CD4-positive, alpha-beta T cell treated with Interleukin-17A for 1 hour (primary cell): Measurements from ENCODE around the gene ZFPL1.
A peak's percentile ranks its signal among the peaks of the same experiment; 100 is the strongest.
"Not testable (repeated sequence)": the region's sequence is repeated elsewhere in the genome, so short reads cannot be mapped to it uniquely, and the experiment has no call there.

Source experiments
- DNase-seq: peaks from one replicate; pipeline ENCODE4 v3.0.0-alpha.2; 2020

Gene ZFPL1

DNA sequence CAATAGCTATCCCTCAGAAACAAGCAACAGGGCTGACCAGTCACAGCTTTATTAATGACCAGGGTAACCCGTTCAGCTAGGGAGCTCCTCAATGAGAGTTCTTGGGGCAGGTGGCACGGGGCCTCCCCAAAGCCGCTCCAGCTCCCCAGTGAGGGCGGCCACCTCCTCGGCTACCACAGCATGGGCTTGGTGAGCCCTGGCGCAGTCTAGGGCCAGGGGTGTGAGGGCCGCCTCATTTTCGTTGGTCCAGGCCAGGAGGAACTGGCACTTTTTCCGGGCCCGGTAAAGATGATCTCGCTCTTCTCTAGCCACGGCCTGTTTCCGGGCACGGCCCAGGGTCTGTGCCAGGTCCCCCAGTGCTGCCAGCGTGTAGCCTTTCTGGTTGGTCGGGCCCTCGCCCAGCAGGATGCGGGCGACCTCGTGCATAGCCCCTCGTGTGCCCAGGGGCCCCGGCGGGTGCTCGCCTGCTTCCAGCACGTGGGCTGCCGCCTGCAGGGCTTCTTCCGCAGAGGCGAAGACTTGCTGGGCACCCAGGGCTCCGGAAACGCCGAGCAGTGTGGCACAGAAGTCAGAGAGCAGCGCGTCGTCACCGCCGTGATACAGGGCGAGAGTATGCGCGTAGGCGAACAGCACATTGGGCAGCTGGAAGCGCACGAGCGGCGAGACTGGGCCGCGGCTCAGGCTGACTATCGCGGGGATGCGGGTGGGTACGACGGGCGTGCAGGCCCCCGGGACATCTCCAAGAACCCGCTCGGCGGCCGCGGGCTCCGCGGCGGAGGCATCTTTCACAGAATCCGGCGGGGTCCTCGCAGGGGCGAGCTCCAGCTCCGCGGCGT, 32.6 kb downstream of the ZFPL1 start:
- peak; percentile 74 for DNase-seq

DNA sequence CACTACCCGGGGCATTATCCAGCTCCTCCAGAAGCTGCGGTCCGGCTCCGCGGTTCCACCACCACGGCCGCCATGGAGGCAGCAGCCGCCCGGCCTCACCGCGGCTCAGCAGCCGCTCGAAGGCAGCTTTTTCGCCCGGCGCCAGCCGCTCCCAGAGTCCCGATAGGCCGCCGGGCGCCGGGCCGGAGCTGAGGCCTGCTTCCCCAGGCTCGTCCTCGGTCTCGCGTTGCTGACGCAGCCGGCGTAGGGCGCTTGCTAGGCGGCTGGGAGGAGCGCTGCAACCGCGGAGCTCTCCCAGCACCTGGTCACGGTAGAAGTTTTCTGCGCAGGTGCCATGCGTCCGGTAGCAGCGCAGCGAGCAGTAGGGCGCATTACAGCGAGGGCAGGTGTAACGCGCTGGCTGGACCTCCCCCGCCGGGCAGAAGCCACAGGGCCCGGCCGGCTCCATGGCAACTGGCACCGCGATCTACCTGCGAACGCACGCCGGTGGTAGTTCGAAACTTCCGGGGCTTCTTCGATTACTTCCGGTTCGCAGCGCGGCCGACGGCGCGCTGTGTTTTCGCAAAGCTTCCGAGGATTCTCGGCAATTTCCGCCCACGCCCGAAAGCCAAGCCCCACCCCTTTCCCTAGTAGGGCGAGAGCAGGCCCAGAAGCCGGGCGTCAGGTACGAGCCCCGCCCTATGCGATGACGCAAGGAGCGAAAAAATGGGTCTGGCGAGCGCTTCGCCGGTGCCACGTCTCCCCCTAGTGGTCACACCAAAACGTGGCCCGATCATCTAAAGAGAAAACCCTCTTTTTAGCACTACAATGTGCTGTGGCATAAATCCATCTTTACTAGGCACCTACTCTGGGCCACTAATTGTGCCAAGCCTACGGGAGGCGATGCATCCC, 33.4 kb downstream of the ZFPL1 start, which contains the start of gene ZNHIT2:
ZNHIT2 (minus strand) TSS at position 496 of the 891 bp plus-strand sequence; CDS start at position 448, 48 bp downstream.
- peak; percentile 100 for DNase-seq

DNA sequence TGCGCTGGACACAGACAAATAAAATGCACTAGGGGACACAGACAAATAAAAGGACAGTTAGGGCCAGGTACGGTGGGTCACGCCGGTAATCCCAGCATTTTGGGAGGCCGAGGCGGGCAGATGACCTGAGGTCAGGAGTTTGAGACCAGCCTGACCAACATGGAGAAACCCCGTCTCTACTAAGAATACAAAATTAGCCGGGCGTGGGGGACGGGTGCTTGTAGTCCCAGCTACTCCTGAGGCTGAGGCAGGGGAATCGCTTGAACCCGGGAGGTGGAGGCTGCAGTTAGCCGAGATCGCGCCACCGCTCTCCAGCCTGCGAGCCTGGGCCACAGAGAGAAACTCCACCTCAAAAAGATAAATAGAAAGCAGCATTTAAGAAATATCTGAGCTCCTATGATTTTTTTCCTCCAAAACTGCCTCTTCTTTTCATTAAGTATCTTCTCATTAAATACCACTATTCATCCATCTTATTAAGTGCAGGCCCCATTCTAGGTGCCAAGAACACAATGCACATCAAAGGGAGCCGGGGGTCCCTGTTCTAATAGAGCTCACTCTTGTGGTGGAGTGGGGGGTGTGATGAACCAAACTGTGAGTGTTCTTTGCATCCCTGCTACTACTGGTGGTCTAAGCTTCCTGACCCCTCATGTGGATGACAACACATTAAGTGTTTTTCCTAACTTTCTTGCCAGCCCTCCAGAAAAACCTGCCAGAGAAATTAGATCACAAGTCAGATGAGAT, 34.2 kb downstream of the ZFPL1 start:
- DNase-seq = no peak

DNA sequence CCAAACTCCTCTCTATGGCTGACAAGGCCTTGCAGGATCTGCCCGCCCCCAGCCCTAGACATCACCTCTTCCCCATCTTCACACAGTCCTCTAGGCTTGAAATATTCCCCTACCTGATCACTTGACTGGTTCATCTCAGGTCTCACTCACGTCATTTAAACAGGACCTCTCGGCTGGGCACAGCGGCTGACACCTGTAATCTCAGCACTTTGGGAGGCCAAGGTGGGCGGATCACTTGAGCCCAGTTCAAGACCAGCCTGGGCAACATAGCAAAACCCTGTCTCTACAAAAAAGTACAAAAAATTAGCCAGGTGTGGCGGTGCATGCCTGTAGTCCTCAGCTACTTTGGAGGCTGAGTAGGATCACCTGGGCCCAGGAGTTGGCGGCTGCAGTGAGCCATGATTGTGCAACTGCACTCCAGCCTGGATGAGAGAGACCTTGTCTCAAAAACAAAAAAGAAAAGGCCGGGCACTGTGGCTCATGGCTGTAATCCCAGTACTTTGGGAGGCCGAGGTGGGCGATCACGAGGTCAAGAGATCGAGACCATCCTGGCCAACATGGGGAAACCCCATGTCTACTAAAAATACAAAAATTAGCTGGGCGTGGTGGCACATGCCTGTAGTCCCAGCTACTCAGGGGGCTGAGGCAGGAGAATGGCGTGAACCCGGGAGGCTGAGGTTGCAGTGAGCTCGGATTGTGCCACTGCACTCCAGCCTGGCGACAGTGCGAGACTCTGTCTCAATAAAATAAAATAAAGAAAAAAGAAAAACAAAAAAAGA, 35.1 kb downstream of the ZFPL1 start:
- not testable (repeated sequence) for DNase-seq

DNA sequence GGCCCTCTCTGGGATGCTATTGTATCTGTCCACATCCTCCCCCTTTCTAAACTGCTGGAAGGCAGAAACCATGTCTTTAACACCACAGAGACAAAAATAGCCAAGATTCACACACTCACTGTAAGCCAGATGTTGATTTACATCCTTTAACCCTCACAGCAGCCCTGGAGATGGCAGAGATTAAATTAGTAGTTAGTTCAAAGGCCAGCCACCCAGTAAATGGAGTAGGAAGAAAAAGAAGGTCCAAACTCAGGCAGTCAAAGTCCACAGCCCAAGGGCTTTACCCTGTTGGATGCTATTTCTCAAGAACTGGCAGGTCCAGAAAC, 35.6 kb downstream of the ZFPL1 start:
- no peak for DNase-seq

DNA sequence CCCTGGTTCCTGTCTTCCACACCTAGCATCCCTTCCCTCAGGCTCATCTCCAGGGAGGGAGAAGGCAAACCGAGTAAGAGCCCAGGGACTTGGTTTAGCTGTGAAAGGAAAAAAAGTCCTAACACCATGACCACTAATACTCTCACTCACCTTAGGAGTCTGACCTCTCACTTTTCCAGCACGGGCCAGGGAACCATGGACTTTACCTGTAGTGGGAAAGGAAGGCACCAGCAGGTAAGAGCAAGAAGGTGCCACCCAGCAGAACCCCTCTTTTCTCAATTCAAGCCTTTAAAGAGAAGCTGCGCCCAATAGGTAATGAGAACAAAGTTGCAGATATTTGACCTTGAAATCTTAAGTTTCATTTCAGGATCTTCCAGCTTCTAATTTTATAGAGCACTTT, 36.8 kb downstream of the ZFPL1 start:
- DNase-seq = no peak

DNA sequence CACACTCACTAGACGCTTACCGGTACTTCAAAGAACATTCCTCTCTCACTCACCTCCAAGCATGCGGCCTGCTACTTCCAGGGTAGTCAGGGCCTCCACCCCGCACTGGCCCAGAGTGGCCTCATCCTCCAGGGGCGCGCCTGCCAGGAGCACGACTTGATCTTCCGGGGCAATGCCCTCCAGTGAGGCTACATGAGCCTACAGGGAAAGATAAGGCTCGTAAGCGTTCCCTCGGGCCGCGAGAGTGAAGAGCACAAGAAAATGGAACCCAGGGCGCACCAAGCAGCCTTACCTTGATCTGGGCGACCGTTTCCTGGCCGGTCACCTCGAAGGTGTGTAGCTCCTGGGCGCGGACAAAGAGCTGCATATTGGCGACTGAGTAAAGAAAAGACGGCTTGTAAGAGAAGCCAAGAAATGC, 37.4 kb downstream of the ZFPL1 start:
- DNase-seq = peak; percentile 53

DNA sequence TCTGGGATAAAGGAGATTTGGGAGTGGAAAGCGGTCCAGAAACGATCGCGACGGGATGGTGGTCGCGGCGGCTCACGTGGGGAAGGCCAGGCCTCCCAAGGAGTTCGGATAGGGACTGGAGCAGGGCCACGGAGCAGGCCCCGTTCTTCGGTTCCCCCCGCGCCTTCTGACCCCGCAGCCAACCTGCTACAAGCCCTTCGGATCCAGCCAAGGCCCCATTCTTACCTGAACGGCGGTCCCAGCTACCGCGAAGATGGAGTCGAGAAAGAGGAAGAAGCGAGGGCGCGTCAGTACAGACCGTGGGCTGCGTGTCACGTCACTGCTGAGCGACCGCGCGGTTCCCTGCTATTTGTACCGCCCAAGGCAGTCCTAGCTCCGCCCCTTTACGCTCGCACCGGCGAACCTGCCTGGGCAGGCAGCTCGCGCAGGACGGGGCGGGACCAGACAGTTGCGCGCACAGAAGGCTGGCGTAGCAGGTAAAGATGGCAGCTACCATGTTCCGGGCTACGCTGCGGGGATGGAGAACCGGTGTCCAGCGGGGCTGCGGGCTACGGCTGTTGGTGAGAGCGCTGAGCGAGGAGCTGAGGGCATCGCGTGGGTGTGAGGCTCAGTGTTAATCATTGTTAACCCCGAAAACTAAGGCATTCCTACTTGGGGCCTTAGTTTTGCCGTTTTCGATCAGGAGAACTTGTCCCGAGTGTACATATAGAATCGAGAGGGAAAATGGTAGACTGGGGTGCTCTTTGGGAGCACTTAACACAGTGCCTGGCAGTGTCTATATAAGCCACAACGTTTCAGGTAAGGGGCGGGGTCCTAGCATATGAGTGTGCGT, 38.1 kb downstream of the ZFPL1 start, which contains the start of the genes FAU and MRPL49:
FAU (minus strand) TSS at position 270 of the 832 bp plus-strand sequence. CDS start 321 bp downstream, outside the sequence.
MRPL49 (plus strand) TSS at position 457 of the 832 bp plus-strand sequence; CDS start at position 483, 26 bp downstream.
- DNase-seq = peak; percentile 98

DNA sequence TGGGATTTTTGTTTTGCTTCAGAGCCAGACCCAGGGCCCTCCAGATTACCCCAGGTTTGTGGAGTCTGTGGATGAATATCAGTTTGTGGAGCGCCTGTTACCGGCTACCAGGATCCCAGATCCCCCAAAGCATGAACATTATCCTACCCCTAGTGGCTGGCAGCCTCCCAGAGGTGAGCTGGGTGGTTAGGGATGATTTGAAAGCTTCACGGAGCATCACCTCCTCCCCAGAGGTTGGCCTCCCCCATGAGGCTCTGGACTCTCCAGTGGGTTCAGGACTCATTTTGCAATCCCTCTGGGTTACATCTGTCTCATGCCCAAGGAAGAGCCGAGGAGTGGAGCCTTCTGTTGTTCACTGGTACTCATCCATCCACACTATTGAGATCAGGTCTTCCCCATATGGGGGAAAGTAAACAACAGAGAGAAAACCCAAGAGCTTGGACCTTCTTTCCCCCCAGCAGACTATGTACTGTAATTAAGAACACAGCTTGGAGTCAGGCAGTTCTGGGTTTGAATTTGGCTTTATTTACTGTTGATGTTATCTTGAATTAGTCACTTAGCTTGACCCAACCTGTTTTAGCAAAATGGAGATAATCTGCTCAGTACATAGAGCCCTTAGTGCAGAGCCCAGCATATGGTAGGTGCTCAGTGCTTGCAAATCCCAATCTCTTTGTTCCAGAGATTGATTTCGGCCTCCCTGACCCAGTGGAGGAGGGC, 40.6 kb downstream of the ZFPL1 start:
- no peak for DNase-seq

DNA sequence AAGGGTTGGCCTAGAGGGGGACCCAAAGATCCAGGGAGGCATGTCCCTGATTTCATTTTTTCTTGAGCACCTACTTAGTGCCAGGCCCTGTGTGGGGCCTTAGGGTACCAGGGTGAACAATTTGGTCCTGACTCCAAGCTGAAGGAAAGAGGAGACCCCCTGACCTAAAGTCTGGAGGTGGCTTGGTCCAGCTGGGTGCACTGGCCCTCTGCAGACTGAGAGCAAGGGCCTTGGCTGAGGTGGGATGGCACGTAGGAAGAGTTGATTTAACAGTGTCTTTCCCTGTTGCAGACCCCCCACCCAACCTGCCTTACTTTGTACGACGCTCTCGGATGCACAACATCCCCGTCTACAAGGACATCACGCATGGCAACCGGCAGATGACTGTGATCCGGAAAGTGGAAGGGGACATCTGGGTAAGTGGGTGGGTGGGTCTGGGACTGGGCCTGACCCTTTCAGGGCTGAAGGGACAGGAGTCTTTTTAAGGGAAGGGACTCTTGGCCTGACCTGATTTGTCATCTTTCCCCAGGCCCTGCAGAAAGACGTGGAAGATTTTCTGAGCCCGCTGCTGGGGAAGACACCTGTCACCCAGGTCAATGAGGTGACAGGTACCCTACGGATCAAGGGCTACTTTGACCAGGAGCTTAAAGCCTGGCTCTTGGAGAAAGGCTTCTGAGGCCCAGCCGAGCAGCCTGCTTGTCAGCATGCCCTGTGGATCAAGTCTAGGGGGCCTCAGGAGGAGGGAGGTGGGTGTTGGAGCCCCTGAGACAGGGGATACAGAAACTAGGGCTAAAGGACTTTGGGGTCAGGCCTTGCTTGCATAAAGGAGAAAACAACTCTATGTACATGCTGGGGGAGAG, 41.4 kb downstream of the ZFPL1 start:
- DNase-seq = no peak

DNA sequence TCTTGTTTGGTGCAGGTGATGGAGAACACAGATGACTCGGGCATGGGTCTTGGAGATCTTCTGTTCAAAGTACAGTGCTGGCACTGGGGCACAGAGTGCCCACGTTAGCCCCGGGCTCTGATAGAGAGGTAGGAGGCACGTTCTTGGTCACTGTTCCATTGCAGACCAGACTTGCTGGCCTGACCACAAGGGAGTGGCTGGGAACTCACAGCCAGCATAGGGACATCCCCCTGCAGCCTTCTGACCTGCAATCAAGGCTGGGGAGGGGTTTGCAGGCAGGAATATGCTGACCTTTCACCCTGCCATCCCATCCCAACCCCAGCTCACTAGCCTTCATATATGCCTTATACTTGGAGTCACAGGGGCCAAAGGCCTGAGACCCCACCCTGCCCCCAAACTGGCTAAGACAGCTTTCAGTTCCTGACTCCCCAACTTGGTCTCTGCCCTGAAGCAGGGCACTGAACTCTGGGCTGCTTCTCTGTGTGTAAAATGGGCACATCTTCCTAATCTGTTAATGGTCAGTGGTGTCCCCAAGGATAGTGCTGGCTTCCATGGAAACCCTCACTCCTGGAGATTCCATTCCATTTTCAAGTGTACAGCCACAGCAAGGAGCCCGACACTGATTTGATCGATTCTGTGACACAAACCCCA, 42.7 kb downstream of the ZFPL1 start:
- no peak for DNase-seq

DNA sequence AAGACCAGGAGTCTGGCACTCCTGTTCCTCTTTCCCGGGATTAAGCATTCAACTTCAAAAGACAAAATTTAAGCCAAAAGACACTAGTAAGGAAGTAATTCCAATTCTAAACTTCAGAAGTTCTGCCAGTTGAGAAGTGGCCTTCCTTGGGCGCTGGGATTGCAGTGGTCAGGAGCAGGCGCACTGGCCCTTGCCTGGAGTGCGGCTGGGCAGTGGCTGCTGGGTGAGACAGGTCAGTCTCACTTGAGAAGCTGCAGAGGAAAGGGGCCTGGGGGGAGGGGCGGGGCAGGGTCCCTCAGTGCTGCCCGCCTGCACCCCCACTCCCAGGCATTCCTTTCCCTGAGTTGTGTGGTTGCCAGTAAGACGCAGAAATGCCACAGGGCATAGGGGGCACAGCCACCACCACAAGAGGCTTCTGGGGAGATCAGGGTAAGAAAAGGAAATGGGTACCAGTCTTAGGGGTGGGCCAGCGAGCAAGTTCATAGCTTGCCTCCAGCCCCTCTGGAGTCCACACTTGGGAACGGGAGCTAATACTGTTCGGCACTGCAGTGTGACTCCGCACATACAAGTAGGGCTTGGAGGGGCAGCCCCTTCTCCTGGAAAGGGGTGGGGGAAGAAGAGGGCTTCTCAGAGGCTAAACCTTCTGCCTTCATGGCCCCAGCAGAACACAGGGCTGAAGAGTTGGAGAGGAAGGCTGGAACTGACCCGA, 43.6 kb downstream of the ZFPL1 start:
- no peak for DNase-seq

DNA sequence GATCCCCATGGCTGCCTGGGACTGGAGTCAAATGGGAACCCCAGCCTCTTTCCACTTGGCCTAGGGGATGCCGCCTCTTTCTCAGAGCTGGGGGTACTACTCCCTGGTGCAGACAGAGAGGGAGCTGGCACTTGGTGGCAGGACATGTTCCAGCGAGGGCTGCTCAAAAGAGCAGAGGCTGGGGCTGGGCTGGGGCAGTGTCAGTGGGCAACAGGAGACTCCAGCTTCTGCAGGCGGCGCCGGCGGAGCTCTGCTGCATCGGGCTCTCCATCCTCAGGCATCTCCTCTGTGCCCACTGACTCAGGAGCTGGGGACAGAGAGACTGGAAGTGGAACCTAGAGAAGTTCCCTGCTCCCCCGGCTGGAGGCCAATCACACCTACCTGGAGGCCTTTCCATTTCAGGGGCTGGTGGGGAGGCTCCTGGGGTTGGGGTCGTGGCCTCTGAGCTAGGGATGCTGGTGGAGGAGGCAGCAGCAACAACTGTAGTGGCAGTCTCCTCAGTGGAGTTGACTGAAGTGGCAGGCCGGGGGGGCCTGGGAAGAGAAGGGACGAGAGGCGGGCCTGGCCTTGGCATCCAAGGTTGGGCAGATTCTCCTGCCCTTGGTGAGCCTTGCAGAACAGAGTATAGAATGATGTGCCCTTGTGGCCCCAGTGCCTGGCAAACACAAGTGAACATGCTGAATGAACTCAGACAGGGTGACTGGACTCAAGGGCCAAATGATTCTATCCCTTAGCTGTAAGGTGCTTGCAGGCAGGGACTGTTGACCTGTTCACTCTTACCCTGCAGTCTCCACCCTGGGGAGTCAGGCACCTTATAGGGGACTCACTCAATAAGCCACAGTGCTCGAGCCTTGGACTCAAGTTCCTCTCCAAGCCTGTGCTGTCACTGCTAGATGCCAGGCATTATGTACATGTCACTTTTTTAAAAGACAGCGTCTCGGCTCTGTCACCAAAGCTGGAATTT, 44.4 kb downstream of the ZFPL1 start:
- DNase-seq = no peak

DNA sequence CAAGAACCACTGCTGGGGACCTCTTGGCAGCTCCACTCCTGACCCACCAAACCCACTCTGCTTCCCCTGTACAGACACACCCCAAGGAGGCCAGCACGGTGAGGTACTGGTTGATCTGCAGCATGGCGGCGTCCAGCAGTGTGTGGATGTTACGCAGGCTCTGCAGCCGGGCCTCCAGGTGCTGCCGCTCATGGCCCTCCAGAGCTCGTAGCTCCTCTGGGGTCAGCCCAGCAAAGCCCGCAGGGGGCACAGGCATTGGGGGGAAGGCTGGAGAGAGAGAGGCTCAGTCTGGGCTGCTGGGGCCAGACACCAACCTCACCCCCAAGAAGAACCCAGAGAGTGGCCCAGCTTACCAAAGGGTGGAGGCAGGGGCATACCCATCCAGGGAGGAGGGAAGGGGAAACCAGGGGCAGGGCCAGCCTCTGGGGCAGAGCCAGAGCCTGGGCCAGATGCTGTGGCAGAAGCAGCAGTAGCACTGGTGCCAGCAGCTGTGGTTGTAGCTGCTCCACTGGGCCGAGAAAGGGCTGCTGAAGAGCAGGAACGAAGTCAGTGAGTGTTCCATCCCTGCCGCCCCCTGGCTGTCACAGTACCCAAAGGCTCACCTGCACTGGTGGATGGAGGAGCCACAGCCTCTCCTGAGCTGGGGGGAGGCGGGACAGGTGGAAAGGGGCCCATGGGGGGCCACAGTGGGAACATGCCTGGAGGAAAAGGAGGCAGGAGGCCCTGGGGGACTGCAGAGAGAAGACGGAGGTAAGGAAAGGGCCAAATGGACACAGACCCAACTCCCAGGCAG, 45.8 kb downstream of the ZFPL1 start:
- DNase-seq = no peak

DNA sequence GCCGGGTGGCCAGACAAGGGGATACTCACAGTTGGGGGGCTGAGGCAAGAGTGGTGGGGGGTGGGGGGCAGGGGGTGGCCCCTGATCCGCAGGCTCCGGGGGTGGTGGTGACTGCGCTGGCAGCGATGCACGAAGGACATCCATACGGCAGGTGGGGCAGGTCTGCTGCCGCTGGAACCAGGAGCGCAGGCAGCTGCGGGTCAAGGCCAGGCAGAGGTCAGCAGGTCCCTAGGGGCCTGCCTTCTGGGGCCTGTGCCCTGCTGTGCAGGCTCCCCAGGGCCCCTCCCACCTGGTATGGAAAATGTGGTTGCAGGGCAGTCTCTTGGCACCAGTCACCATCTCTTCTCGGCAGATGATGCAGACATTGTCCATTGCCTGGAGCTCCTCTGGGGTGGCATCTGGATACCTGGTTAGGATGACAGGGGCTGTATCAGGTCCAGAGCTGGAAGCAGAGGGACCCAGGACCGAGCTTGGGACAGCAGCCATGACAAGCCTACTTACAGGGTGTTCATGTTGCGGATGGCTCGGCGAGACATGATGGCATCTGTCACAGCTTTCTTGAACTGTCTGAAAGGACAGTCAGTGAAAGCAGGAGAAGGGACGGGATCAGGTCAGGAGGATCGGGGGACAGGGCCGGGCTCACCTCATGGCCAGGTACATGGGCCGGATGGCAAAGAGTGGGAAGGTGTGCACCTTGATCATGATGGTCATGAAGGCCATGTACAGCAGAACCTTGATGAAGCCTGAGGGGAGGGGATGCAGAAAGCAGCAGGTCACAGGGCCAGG, 46.8 kb downstream of the ZFPL1 start:
- no peak for DNase-seq
